ENCODE data around the gene G3BP1.
"Not testable (repeated sequence)": the region's sequence is repeated elsewhere in the genome, so short reads cannot be mapped to it uniquely, and the experiment has no call there.

The G3BP1 gene

GRCh38 chr5:151757233-151758140 is 14.3 kb upstream of the G3BP1 start:
- DNase-seq, result no peak

DNA sequence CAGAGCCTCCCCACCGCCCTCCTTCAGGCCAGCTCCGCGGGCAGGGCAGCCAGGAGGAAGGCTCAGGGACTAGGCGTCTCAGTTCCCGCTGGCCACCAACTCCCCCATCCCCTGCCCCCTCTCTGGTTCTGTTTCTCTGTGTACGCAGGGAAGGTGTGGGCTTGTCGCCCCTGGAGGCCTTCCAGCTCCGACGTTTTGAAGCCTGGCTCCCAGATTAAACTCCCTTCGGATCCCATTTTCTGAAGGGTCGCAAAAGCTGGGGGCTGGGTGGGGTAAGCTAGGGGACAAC is 13.7 kb upstream of the G3BP1 start:
- DNase-seq, result no peak

DNA sequence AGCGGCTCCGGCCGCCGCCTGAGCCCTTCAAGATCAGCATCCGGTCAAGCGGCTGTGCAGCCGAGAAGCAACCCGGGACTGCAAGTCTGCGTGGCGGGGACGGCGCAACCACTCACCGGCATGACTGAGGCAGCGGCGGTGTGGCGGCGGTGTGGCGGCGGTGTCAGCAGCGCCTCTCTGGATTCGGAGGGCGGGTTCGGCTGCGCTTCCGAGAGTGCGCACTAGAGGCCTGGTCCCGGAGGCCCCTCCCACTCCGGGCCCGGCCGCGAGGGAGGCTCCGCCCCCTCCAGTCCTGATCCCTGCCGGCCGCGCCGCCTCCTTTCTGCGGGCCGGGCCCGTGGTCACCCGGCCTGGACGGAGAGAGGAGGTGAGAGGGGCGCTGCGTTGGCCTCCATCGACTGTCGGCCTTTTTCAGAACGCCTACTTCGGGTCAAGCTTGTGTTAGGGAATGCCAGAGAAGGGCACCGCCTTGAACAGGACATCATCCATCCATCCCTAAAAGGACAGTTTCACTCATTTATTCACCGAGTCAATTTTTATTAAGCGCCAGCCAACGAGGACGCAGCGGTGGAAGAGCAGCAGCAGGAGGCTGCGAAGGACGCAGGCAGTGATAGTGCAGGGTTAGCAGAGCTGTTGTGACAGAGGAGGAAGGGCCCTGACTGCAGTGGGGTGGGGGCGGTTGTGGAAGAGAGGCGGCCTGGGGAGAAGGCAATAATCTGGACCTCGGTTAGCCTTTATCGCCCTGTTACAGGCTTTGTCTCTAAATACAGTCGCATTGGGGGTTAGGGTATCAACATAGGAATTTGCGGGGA is 13.1 kb upstream of the G3BP1 start, which contains the start of gene ATOX1:
TSS of gene ATOX1 (minus strand) at position 202 of the 812 bp plus-strand sequence. CDS start at position 122, 80 bp downstream.
- DNase-seq, result peak; percentile 66 to 67

DNA sequence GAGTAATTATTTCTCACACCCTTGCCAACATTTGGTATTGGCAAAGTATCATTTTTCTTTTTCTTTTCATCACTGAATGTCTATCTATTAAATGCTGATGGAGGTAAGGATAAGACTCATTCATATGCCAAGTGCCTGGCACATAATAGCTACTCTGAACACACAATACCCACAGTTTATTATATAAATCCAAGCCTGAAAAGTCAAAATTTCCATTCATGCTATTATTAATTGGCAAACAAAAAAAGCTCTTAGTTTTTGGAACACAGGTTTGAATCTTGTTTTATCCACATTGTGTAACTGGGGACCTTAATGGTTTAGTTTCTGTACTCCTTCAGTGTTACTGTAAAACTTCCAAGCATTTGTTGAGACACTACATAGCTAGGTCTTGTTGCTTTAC is 7.0 kb upstream of the G3BP1 start:
- no peak for DNase-seq

DNA sequence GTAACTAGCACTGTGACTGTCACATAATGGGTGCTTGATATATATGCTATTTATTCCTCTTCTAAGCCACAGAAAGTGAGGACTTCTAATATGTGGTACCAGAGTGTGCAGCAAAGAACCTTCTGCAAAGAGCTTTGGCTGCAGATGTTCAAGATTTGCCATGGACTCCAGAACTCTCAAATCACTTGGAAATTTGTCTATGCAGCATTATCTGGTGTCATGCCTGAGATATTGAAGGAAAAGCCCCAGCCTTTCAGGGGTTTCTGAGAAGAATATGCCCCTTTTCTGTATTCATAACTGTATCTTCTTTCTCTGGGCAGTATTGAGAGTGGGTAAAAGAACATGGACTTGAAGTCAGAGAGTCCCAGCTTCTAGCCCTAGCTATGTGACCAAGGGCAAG is 4.8 kb upstream of the G3BP1 start:
- DNase-seq, result no peak

DNA sequence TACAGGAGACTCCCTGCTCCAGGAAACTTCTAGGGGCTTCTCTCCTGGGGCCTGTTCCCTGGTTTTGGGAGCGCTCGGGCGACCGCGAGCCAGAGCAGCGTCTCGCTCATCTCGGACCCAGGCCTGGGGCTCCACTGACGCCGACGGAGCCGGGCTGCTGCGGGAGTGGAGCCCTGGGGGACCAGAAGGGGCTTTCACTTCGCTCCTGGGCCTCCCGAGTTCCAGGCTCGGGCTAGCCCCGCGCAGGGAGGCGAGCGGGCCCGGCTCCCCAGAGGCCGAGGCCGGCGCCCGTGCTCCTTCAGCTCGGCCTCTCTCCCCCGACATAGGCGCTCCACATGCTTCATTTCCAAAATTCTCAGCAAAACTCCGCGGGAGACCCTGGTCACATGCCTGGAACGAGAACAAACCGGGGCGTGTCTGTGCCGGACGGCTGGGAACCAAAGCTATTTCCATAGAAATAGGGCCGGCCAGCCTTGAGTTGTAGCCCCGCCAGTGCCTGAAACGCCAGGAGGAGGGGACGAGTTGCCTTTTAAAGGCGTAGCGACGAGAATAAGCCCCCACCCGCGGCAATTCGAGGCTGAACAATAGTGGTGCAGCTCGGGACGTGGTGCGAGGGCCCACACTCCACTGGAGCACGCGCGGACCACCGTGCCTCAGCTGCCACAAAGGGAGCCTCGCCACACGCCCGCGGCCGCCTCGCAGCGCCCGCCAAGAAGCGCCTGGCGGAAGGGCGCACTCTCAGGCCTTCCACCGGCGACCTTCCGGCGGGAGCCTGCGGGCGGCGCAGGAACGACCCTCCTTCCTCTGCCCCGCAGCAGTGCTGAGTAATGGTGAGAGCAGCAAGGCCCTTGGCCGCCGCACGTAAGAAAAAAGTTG is 1.1 kb upstream of the G3BP1 start:
- DNase-seq, result peak in 1 of 2 donors; percentile 88

DNA sequence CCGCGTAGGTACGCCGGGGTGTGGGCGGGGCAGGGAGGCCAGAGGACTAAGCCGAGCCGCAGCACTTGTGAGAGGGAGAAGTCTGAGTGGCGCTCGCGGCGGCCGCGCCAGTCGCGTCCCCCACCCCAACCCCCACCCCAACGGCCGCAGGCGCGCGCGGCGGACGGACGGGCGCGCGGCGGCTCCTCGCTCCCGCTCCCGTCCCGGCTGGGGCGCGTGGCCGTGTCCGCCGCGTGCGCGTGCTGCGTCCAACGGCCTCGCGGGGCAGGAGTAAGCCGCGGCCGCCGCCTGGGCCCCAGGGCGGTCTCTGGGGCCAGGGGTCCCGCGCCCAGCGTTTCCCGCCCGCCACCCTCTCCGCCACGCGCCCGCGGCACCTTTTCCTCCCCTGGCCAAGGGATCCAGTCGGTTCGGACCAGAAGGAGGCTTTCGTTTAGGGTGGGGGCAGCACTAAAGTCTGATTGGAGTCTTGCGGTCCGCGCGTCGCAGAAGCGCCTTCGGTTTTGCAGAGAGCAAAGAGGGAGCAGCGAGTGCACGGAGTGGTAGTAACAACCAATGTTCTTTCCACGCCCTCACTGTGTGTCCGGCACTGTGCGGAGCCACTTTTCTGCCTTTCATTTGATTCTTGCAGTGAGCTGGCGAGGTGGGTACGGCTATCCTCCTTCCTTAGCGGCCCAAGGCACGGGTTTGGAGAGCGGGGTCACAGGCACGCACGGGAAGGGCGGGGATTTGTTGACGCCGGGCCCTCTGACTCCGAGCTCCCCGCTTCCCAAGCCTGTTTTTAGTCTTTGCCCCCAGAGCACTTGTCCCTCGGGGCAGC is 483 bp downstream of the G3BP1 start:
- DNase-seq, result peak; percentile 13 to 64

GRCh38 chr5:151772846-151773561 is 1.2 kb downstream of the G3BP1 start:
- no peak for DNase-seq

DNA sequence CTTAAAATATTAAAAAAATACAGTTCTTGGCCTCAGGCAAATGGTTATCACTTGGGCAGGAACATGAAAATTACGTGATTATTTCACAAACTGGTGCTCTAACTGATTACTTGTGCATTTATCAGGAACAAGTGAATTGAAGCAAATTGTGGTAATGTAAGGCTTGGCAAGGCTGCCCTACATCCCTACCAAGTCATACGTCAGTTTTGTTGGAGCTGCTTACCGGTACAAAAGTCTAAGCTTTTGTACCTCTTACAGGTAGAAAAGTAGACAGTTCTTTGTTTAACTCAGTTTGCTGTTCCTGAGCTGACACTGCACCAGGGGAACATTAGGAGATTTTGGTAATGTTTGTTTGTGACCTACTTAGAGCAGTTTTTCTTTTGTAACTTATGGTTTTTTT is 2.2 kb downstream of the G3BP1 start:
- DNase-seq, result no peak

DNA sequence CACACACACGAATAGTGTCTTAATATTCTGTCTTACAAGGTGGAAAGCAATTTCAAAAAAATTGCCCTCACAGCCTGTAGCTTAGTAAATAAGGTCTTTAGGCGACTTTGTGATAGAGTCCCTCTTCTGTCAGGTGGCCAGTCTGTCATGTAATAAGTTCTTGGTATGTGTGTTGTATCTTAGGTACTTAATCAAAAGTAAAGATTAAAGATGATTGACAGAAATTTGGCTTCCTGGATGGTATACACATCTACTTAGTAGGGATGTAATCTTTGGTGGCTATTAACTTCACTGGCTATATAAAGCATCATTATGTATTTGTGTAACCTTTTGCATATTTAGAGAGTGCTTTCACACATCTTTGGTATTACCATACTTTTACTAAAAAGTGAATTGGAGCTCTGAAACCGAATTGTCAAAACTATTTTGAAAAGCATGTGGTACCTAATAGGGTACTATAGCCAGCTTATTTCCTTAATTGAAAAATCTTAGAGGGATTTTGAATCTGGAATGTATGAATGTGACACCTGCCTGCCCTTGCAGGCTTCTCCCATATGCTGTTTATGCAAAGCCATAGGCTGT is 3.4 kb downstream of the G3BP1 start:
- no peak for DNase-seq

- no peak for DNase-seq
Observed at GRCh38 chr5:151779531-151780125, 7.9 kb downstream of the G3BP1 start.

DNA sequence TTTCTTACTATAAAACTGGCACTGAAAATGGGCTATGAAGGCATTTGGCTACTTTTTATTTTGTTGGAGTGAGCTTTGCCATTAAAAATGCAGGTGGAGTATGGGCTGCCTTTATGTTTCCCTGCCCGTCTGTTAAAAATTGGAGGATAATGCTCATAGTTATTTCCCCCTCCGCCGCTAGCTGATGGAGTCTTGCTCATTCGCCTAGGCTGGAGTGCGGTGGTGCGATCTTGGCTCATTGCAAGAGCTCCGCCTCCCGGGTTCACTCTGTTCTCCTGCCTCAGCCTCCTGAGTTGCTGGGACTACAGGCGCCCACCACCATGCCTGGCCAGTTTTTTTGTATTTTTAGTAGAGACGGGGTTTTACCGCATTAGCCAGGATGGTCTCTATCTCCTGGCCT is 8.6 kb downstream of the G3BP1 start:
- DNase-seq, result no peak

DNA sequence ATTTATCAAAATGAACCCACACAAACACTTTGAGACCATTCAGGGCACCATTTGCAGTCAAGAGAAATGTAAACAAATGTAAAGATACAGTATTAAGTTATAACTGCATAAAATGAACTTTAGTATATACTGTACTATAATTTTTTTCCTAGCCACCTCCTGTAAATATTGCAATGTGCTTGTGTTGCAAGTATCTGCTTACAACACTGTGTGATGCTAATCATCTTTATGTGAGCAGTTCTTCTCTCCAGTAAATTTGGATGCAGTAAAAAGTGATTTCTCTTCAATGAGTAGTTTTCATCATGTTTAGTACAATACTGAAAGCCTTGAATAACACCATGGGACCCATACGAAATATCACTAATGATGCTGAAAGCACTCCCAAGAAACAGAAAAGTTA is 9.4 kb downstream of the G3BP1 start:
- no peak for DNase-seq

- DNase-seq, result not testable (repeated sequence)
Observed at GRCh38 chr5:151783664-151784063, 11.9 kb downstream of the G3BP1 start.

DNA sequence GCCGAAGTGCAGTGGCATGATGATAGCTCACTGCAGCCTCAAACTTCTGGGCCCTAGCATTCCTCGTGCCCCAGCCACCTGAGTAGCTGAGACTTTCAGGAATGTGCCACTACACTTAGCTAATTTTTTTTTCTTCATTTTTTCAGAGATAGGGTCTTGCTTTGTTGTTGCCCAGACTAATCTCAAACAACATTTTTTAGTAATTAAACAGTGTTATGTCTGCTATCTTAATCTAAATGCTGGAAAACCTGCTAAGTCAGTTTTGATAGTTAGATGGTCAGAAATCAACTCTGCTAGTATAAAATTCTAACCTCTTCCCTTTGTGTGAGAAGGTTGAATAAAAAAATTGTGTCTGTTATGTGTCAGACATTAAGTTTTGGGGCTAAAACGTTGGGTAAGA is 12.4 kb downstream of the G3BP1 start:
- no peak for DNase-seq

DNA sequence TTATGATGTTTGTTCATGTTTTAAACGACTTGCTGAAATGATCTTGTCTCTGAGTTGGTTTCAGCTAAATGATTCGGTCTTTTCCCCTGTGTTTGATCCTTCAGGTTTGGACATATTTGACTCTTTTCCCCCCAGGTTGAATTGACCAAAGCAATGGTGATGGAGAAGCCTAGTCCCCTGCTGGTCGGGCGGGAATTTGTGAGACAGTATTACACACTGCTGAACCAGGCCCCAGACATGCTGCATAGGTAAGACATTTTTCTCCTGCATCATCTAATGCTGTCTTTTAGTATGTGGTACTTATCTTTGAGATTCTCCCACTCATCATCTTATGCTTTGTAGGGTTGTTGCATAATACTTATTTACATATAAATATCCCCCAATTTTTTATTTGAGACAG is 14.7 kb downstream of the G3BP1 start:
- DNase-seq, result no peak

- no peak for DNase-seq
Observed at GRCh38 chr5:151787817-151788216, 16.1 kb downstream of the G3BP1 start.

- no peak for DNase-seq
Observed at GRCh38 chr5:151793358-151793757, 21.6 kb downstream of the G3BP1 start.

DNA sequence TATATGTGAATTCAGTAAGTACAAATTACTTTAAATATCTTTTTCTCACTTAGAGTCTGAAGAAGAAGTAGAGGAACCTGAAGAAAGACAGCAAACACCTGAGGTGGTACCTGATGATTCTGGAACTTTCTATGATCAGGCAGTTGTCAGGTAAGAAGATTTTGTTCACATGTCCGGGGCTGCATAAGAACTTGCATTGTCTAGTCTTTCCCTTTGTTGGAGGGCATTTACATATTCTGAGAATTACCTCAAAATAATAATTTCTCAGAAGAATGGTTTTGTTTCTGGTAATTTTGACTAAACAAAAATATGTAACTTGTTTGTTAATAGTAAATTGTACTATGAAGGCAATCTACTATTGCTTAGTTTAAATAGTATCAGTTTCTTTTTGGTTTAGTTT is 23.7 kb downstream of the G3BP1 start:
- DNase-seq, result no peak

DNA sequence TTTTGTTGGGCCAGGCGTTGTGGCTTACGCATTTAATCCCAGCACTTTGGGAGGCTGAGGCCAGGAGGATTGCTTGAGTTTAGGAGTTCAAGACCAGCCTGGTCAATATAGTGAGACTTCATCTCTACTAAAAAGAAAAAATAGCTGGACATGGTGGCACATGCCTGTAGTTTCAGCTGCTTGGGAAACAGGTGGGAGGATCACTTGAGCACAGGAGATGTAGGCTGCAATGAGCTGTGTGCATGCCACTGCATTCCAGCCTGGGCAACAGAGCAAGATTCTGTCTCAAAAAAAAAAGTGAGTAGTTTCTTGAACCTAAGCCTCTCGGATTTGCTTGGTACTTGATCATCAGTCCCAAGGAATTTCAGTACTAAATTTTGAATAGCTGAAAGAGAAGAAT is 26.9 kb downstream of the G3BP1 start:
- no peak for DNase-seq

GRCh38 chr5:151799407-151799806 is 27.7 kb downstream of the G3BP1 start:
- DNase-seq, result no peak
